Gastrocnemius medialis (tissue), 4 donors: ENCODE data around the gene VAMP1. TPM values are rescaled to one million over a fixed set of nuclear protein-coding genes. Genes with fewer than 3 reads are reported as not detected.
"Not testable (repeated sequence)": the region's sequence is repeated elsewhere in the genome, so short reads cannot be mapped to it uniquely, and the experiment has no call there.

Experiments
- ATAC-seq, 2 donors: fragments of 150-250 bp; one replicate each; pipeline ENCODE4 v1.9.1; 2016
- DNase-seq, 2 donors: peaks; one replicate each; pipeline ENCODE4 v3.0.0-alpha.2; 2019
- H3K27ac ChIP-seq, 4 donors: fragments of 200-600 bp; sonication (generic); 1 replicate in 1 of 4; 2 replicates in 3 of 4; pipeline ENCODE4 v1.5.1; 2016 to 2018; ENCODE audit warnings: mild to moderate bottlenecking in 2 of 4, moderate library complexity in 1 of 4
- H3K27me3 ChIP-seq, 3 donors: fragments of 200-600 bp; sonication (generic) in 2 of 3; 1 replicate in 1 of 3; 2 replicates in 2 of 3; pipeline versions ENCODE4 v1.5.1 to v1.6.0; 2016 to 2019; ENCODE audit warnings: mild to moderate bottlenecking in 1 of 3, moderate library complexity in 1 of 3
- H3K36me3 ChIP-seq, 2 donors: fragments of 200-600 bp; sonication (generic) in 1 of 2; one replicate each; pipeline ENCODE4 v1.5.1; 2017 to 2018
- H3K4me1 ChIP-seq, 2 donors: fragments of 200-600 bp; sonication (generic) in 1 of 2; one replicate each; pipeline ENCODE4 v1.5.1; 2016 to 2017; ENCODE audit warnings: mild to moderate bottlenecking in 2 of 2
- H3K4me3 ChIP-seq, 4 donors: fragments of 200-600 bp; sonication (generic) in 3 of 4; 1 replicate in 1 of 4; 2 replicates in 3 of 4; pipeline ENCODE4 v1.5.1; 2016 to 2019; ENCODE audit warnings: mild to moderate bottlenecking in 2 of 4
- H3K9me3 ChIP-seq, 3 donors: fragments of 200-600 bp; sonication (generic) in 2 of 3; 1 replicate in 1 of 3; 2 replicates in 2 of 3; pipeline ENCODE4 v1.5.1; 2016 to 2019
- CTCF ChIP-seq, 5 experiments: fragments of 450-650 bp in 3 of 5; fragments of 200-600 bp in 2 of 5; sonication (generic) in 2 of 5; IDR thresholded peaks in 4 of 5; conservative IDR thresholded peaks in 1 of 5; 1 replicate in 4 of 5; 2 replicates in 1 of 5; pipeline ENCODE4 v1.5.1; 2016 to 2019; ENCODE audit warnings: antibody characterized with exemption in 5 of 5, mild to moderate bottlenecking in 3 of 5, moderate library complexity in 3 of 5
- POLR2A ChIP-seq, 2 donors: fragments of 450-650 bp; IDR thresholded peaks; one replicate each; pipeline ENCODE4 v1.6.1; 2017; ENCODE audit warnings: antibody characterized with exemption in 2 of 2, mild to moderate bottlenecking in 2 of 2, moderate library complexity in 2 of 2
- in situ Hi-C, 4 donors: fragments of 200-750 bp; cut with MboI; loops; one replicate each; pipeline versions ENCODE4 v1.15.0 to v1.8.0; 2017; ENCODE audit warnings: low sequenced_read_pairs in 4 of 4
- intact Hi-C: fragments of 100-400 bp; cut with DNase I; formaldehyde crosslinking; loops from one replicate; pipeline ENCODE4 v1.15.1; 2023; ENCODE audit warnings: low total_unique reads
- total RNA-seq, 4 donors: library from RNA; depleted of rRNA; stranded (reverse); fragments of >200 nt; gene quantifications; one replicate each; pipeline versions ENCODE4 v1.1.0 to v1.2.3, GENCODE V29; 2016

Gene VAMP1
- total RNA-seq, 4 donors from 2014 or later: 1.1 to 2.0 (median 1.4) TPM

- H3K27ac ChIP-seq: no peak overlapping the region
- peaks cover 15 to 17% of the 10 kb centered on the region in 2 donors for H3K4me1 ChIP-seq
- TF ChIP-seq CTCF (IDR thresholded peaks at IDR 0.05 in 4 of 5, conservative IDR thresholded peaks at IDR 0.05 in 1 of 5) (no peak), POLR2A (IDR thresholded peaks at IDR 0.05) (no peak)
- no peaks in the 10 kb centered on the region for H3K36me3 ChIP-seq
- DNase-seq (no peak), ATAC-seq (no peak)
- no peak overlapping the region for H3K4me3 ChIP-seq
- in situ Hi-C loops (loop anchor here in 1 of 4 donors (5.0 kb wide), 1 partner anchor 98 kb away; the partner anchor contains the start of gene GAPDH), intact Hi-C loops (no loop called here)
- H3K27me3 ChIP-seq: no peaks in the 10 kb centered on the region
- H3K9me3 ChIP-seq: no peaks in the 10 kb centered on the region
Observed at GRCh38 chr12:6434205-6435140, 36.0 kb downstream of the VAMP1 start.

- Histone ChIP-seq H3K36me3 (no peaks in the 10 kb centered on the region), H3K4me3 (no peak overlapping the region), H3K9me3 (no peaks in the 10 kb centered on the region), H3K27me3 (no peaks in the 10 kb centered on the region), H3K4me1 (peaks cover 15 to 17% of the 10 kb centered on the region in 2 donors), H3K27ac (no peak overlapping the region)
- intact Hi-C loops: no loop called here
- DNase-seq: no peak
- TF ChIP-seq POLR2A (IDR thresholded peaks at IDR 0.05) (no peak), CTCF (IDR thresholded peaks at IDR 0.05 in 4 of 5, conservative IDR thresholded peaks at IDR 0.05 in 1 of 5) (no peak)
- no peak for ATAC-seq
- in situ Hi-C loops: loop anchor here in 1 of 4 donors (5.0 kb wide), 1 partner anchor 99 kb away; the partner anchor contains the start of gene GAPDH
Observed at GRCh38 chr12:6432991-6433390, 37.5 kb downstream of the VAMP1 start.

GRCh38 chr12:6430124-6430989 is 40.1 kb downstream of the VAMP1 start:
- Histone ChIP-seq H3K27ac (peak overlapping the region; percentile 43 to 64 (median 54)), H3K4me3 (peak overlapping the region; percentile 16 to 49 (median 46)), H3K27me3 (no peaks in the 10 kb centered on the region), H3K9me3 (no peaks in the 10 kb centered on the region), H3K36me3 (no peaks in the 10 kb centered on the region), H3K4me1 (peaks cover 15 to 17% of the 10 kb centered on the region in 2 donors)
- in situ Hi-C loops (loop anchor here in 1 of 4 donors (5.0 kb wide), 1 partner anchor 102 kb away; the partner anchor contains the start of gene GAPDH), intact Hi-C loops (no loop called here)
- TF ChIP-seq CTCF (IDR thresholded peaks at IDR 0.05 in 4 of 5, conservative IDR thresholded peaks at IDR 0.05 in 1 of 5) (no peak), POLR2A (IDR thresholded peaks at IDR 0.05) (no peak)
- DNase-seq: peak; percentile 32 to 76
- peak; percentile 86 to 92 for ATAC-seq

- Histone ChIP-seq H3K27me3 (no peaks in the 10 kb centered on the region), H3K4me3 (no peak overlapping the region), H3K4me1 (peaks cover 15 to 22% of the 10 kb centered on the region in 2 donors), H3K36me3 (no peaks in the 10 kb centered on the region), H3K27ac (no peak overlapping the region), H3K9me3 (no peaks in the 10 kb centered on the region)
- no peak for ATAC-seq
- in situ Hi-C loops: loop anchor here in 1 of 4 donors (10.0 kb wide), 1 partner anchor 116 kb away; no protein-coding TSS in a partner anchor
- TF ChIP-seq CTCF (IDR thresholded peaks at IDR 0.05 in 4 of 5, conservative IDR thresholded peaks at IDR 0.05 in 1 of 5) (no peak), POLR2A (IDR thresholded peaks at IDR 0.05) (no peak)
- no peak for DNase-seq
- intact Hi-C loops: no loop called here
Observed at GRCh38 chr12:6428326-6428725, 42.2 kb downstream of the VAMP1 start.

- ATAC-seq, H3K4me3 ChIP-seq, H3K36me3 ChIP-seq, intact Hi-C loops, H3K27me3 ChIP-seq, DNase-seq, H3K27ac ChIP-seq, H3K9me3 ChIP-seq: not testable (repeated sequence)
- in situ Hi-C loops: loop anchor here in 1 of 4 donors (10.0 kb wide), 1 partner anchor 117 kb away; no protein-coding TSS in a partner anchor
- H3K4me1 ChIP-seq: peaks cover 15 to 22% of the 10 kb centered on the region in 2 donors
Observed at GRCh38 chr12:6427796-6428195, 42.7 kb downstream of the VAMP1 start.
